IMR-90 (cell line): ENCODE results near the gene LMO2. TPM values are rescaled to one million over a fixed set of nuclear protein-coding genes. Genes with fewer than 3 reads are reported as not detected.

Experiments used
- ATAC-seq: fragments of 200-7000 bp; cut with Tn5 transposase; 2 replicates; pipeline ENCODE4 v1.9.1; 2020; ENCODE audit warnings: low read depth, mild to moderate bottlenecking, moderate library complexity
- BruUV-seq: library from RNA; stranded (reverse); fragments of 400-500 nt; replicated peaks from 2 replicates; lab custom pipeline; 2021; lab: Mats Ljungman, UMichigan
- CTCF ChIA-PET: fragments of 300-600 bp; formaldehyde crosslinking; extraction: SDS; loops from one replicate; lab custom pipeline; 2021; ENCODE audit warnings: antibody characterized with exemption; lab: Yijun Ruan, JAX
- POLR2A ChIA-PET: fragments of 300-600 bp; sonication (Branson Sonifier 250); formaldehyde crosslinking; loops from one replicate; lab custom pipeline; 2022; ENCODE audit warnings: antibody characterized with exemption; ENCODE audit not compliant: unreplicated experiment; lab: Charles Lee
- DNase-seq: peaks from one replicate; pipeline ENCODE4 v3.0.0; 2013
- H2AFZ ChIP-seq: replicated peaks from 2 replicates; pipeline ENCODE3; 2013; ENCODE audit warnings: low read length, mild to moderate bottlenecking; ENCODE audit not compliant: poor library complexity
- H2AK5ac ChIP-seq: 2 replicates; pipeline ENCODE4 v1.6.1; 2013; ENCODE audit warnings: low read depth, low read length, inconsistent platforms
- H2AK9ac ChIP-seq: replicated peaks from 2 replicates; pipeline ENCODE3; 2013; ENCODE audit warnings: mild to moderate bottlenecking, low read depth, low read length, moderate library complexity; ENCODE audit not compliant: poor library complexity
- H2BK120ac ChIP-seq: 2 replicates; pipeline ENCODE4 v1.6.1; 2013; ENCODE audit warnings: low read depth, low read length, inconsistent platforms
- H2BK15ac ChIP-seq: 3 replicates; pipeline ENCODE4 v1.6.1; 2013; ENCODE audit warnings: low read depth, low read length, inconsistent platforms
- H2BK20ac ChIP-seq: 2 replicates; pipeline ENCODE4 v1.6.1; 2013; ENCODE audit warnings: low read depth, mild to moderate bottlenecking, inconsistent platforms, low read length, moderate library complexity
- H2BK5ac ChIP-seq: 2 replicates; pipeline ENCODE4 v1.6.1; 2013; ENCODE audit warnings: mild to moderate bottlenecking, low read depth, low read length, inconsistent platforms; ENCODE audit not compliant: poor library complexity, severe bottlenecking
- H3K14ac ChIP-seq: replicated peaks from 2 replicates; pipeline ENCODE4 v1.6.1; 2013; ENCODE audit warnings: low read depth, low read length, inconsistent platforms
- H3K18ac ChIP-seq: 2 replicates; pipeline ENCODE4 v1.6.1; 2013; ENCODE audit warnings: low read depth, low read length, control low read depth
- H3K23ac ChIP-seq: 2 replicates; pipeline ENCODE4 v1.6.1; 2013; ENCODE audit warnings: low read depth, low read length, inconsistent platforms
- H3K27ac ChIP-seq: 2 replicates; pipeline ENCODE4 v1.5.1; 2013; ENCODE audit warnings: mild to moderate bottlenecking, control low read depth, low read length; ENCODE audit not compliant: insufficient read depth
- H3K27me3 ChIP-seq: 2 replicates; pipeline ENCODE4 v1.6.1; 2013; ENCODE audit warnings: low read length; ENCODE audit not compliant: control insufficient read depth, insufficient read depth
- H3K36me3 ChIP-seq: 2 replicates; pipeline ENCODE4 v1.6.1; 2013; ENCODE audit warnings: low read length, mixed read lengths; ENCODE audit not compliant: control insufficient read depth, insufficient read depth
- H3K4ac ChIP-seq: 2 replicates; pipeline ENCODE4 v1.6.1; 2013; ENCODE audit warnings: low read depth, low read length, inconsistent platforms
- H3K4me1 ChIP-seq: 2 replicates; pipeline ENCODE4 v1.6.1; 2013; ENCODE audit warnings: low read length, mixed read lengths; ENCODE audit not compliant: control insufficient read depth, insufficient read depth
- H3K4me2 ChIP-seq: 2 replicates; pipeline ENCODE4 v1.6.1; 2013; ENCODE audit warnings: low read depth, mild to moderate bottlenecking, control low read depth, low read length, moderate library complexity
- H3K4me3 ChIP-seq: 2 replicates; pipeline ENCODE4 v1.5.1; 2013; ENCODE audit warnings: low read depth, mild to moderate bottlenecking, control low read depth, low read length, moderate library complexity; ENCODE audit not compliant: insufficient read depth
- H3K56ac ChIP-seq: 2 replicates; pipeline ENCODE4 v1.6.1; 2013; ENCODE audit warnings: low read length, inconsistent platforms; ENCODE audit not compliant: insufficient read depth; ENCODE audit errors: extremely low read depth
- H3K79me1 ChIP-seq, 2 experiments: 2 replicates each; pipeline ENCODE4 v1.6.1; 2013; ENCODE audit warnings: low read length in 2 of 2, inconsistent platforms in 1 of 2, low read depth in 1 of 2
- H3K9ac ChIP-seq: 2 replicates; pipeline ENCODE4 v1.6.1; 2013; ENCODE audit warnings: low read depth, low read length, control low read depth
- H3K9me1 ChIP-seq: 2 replicates; pipeline ENCODE4 v1.6.1; 2013; ENCODE audit warnings: low read length, inconsistent platforms; ENCODE audit not compliant: insufficient read depth
- H3K9me3 ChIP-seq: 2 replicates; pipeline ENCODE4 v1.6.1; 2013; ENCODE audit warnings: low read length; ENCODE audit not compliant: control insufficient read depth, insufficient read depth
- H4K20me1 ChIP-seq: 2 replicates; pipeline ENCODE4 v1.6.1; 2013; ENCODE audit warnings: low read length, inconsistent platforms; ENCODE audit not compliant: insufficient read depth
- H4K5ac ChIP-seq: 2 replicates; pipeline ENCODE4 v1.6.1; 2013; ENCODE audit warnings: mild to moderate bottlenecking, low read depth, low read length, control low read depth
- H4K8ac ChIP-seq, 2 experiments: 2 replicates each; pipeline ENCODE4 v1.6.1; 2013; ENCODE audit warnings: low read depth in 2 of 2, low read length in 2 of 2, control low read depth in 1 of 2, inconsistent platforms in 1 of 2
- H4K91ac ChIP-seq: 2 replicates; pipeline ENCODE4 v1.6.1; 2013; ENCODE audit warnings: low read depth, low read length, inconsistent platforms; ENCODE audit not compliant: insufficient read depth
- BHLHE40 ChIP-seq: fragments of 150-350 bp; IDR thresholded peaks from 2 replicates; pipeline ENCODE4 v1.6.1; 2016; ENCODE audit warnings: mild to moderate bottlenecking, low read depth, low read length
- CEBPB ChIP-seq: IDR thresholded peaks from 2 replicates; pipeline ENCODE4 v1.6.1; 2012; ENCODE audit warnings: low read depth, low read length, improper control_type of control experiment
- CHD1 ChIP-seq: IDR thresholded peaks from 2 replicates; pipeline ENCODE4 v1.6.1; 2012; ENCODE audit warnings: low read depth, low read length, improper control_type of control experiment
- CTCF ChIP-seq: conservative IDR thresholded peaks from 2 replicates; pipeline ENCODE4 v1.5.1; 2012; ENCODE audit warnings: mild to moderate bottlenecking, low read depth, low read length, improper control_type of control experiment
- ELK1 ChIP-seq: fragments of 150-350 bp; IDR thresholded peaks from 2 replicates; pipeline ENCODE4 v1.6.1; 2016; ENCODE audit warnings: low read depth, mild to moderate bottlenecking, low read length, moderate library complexity, borderline replicate concordance
- FOS ChIP-seq: fragments of 150-350 bp; IDR thresholded peaks from 2 replicates; pipeline ENCODE4 v1.6.1; 2016; ENCODE audit warnings: low read depth, low read length
- MAFK ChIP-seq: IDR thresholded peaks from 2 replicates; pipeline ENCODE4 v1.6.1; 2012; ENCODE audit warnings: low read depth, low read length, improper control_type of control experiment
- MAZ ChIP-seq: IDR thresholded peaks from 2 replicates; pipeline ENCODE4 v1.6.1; 2012; ENCODE audit warnings: low read depth, mild to moderate bottlenecking, low read length, improper control_type of control experiment, moderate library complexity, borderline replicate concordance
- MXI1 ChIP-seq: IDR thresholded peaks from 2 replicates; pipeline ENCODE4 v1.6.1; 2012; ENCODE audit warnings: low read depth, mild to moderate bottlenecking, low read length, moderate library complexity, borderline replicate concordance
- NFE2L2 ChIP-seq: fragments of 150-350 bp; IDR thresholded peaks from 2 replicates; pipeline ENCODE4 v1.6.1; 2016; ENCODE audit warnings: low read depth, mild to moderate bottlenecking, low read length
- POLR2A ChIP-seq: IDR thresholded peaks from 2 replicates; pipeline ENCODE4 v1.6.1; 2012; ENCODE audit warnings: mild to moderate bottlenecking, low read depth, low read length
- RAD21 ChIP-seq: IDR thresholded peaks from 2 replicates; pipeline ENCODE4 v1.6.1; 2012; ENCODE audit warnings: low read length, improper control_type of control experiment
- RCOR1 ChIP-seq: IDR thresholded peaks from 2 replicates; pipeline ENCODE4 v1.6.1; 2012; ENCODE audit warnings: mild to moderate bottlenecking, low read length, improper control_type of control experiment; ENCODE audit not compliant: insufficient replicate concordance
- RFX5 ChIP-seq: IDR thresholded peaks from 2 replicates; pipeline ENCODE4 v1.8.0; 2012; ENCODE audit warnings: low read depth, mild to moderate bottlenecking, low read length, moderate library complexity
- SMC3 ChIP-seq: fragments of 150-350 bp; IDR thresholded peaks from 2 replicates; pipeline ENCODE4 v1.6.1; 2016; ENCODE audit warnings: low read depth, mild to moderate bottlenecking, antibody characterized with exemption, low read length, moderate library complexity
- USF2 ChIP-seq: fragments of 150-350 bp; IDR thresholded peaks from 2 replicates; pipeline ENCODE4 v1.6.1; 2017; ENCODE audit warnings: mild to moderate bottlenecking, antibody characterized with exemption, low read length, low read depth
- WGBS, 2 experiments: methylation state at CpG; one replicate each; pipeline versions ENCODE4 v1.1.5 to v1.1.7; 2013; ENCODE audit warnings: missing lambda C conversion rate in 2 of 2; ENCODE audit not compliant: insufficient read length in 1 of 2; ENCODE audit errors: extremely low coverage in 2 of 2; 5-methylcytosine and 5-hydroxymethylcytosine counted together
- dilution Hi-C: fragments of 300-500 bp; cut with HindIII; formaldehyde crosslinking; loops from one replicate; pipeline ENCODE4 v1.14.3; 2018; ENCODE audit warnings: low sequenced_read_pairs; ENCODE audit not compliant: unreplicated experiment
- in situ Hi-C: fragments of 300-500 bp; cut with MboI; formaldehyde crosslinking; loops from 3 replicates; pipeline ENCODE4 v1.14.3; 2019; ENCODE audit warnings: low sequenced_read_pairs, inconsistent platforms, mixed read lengths
- intact Hi-C: fragments of 100-400 bp; cut with micrococcal nuclease; formaldehyde crosslinking; loops from 2 replicates; pipeline ENCODE4 v1.10.0; 2022
- polyA plus RNA-seq, 3 experiments: library from polyadenylated mRNA; depleted of rRNA; stranded (reverse); fragments of >200 nt; gene quantifications; 2 replicates each; pipeline ENCODE4 v1.2.3, GENCODE V29; 2012; ENCODE audit warnings: low replicate concordance in 1 of 3
- total RNA-seq: library from RNA; depleted of rRNA; stranded (reverse); fragments of >200 nt; gene quantifications from 2 replicates; pipeline ENCODE4 v1.2.3, GENCODE V29; 2012

The LMO2 gene
- total and polyA plus RNA-seq, 2 of the 4 experiments (the other 2 are of a cell fraction) = not detected

GRCh38 chr11:33935005-33935404 is 43.1 kb upstream of the LMO2 start:
- Histone ChIP-seq H2AK5ac (no peak overlapping the region), H3K36me3 (no peaks in the 10 kb centered on the region), H3K18ac (no peak overlapping the region), H3K4me3 (no peak overlapping the region), H4K8ac (no peak overlapping the region), H4K91ac (no peak overlapping the region), H3K9me3 (peaks cover 3% of the 10 kb centered on the region), H3K27me3 (peaks cover 8% of the 10 kb centered on the region), H2AFZ (no peak overlapping the region), H3K27ac (no peak overlapping the region), H3K9me1 (no peaks in the 10 kb centered on the region), H2BK20ac (no peak overlapping the region), H2BK120ac (no peak overlapping the region), H2AK9ac (no peak overlapping the region), H4K5ac (no peak overlapping the region), H3K9ac (no peak overlapping the region), H3K4me2 (no peak overlapping the region), H3K4me1 (peaks cover 6% of the 10 kb centered on the region), H3K79me1 (no peaks in the 10 kb centered on the region), H2BK15ac (no peak overlapping the region), H3K56ac (no peak overlapping the region), H3K23ac (no peak overlapping the region), H4K20me1 (no peaks in the 10 kb centered on the region), H2BK5ac (no peak overlapping the region), H3K14ac (no peak overlapping the region), H3K4ac (no peak overlapping the region)
- no CpG with 5 or more reads among the region's 4 CpGs for WGBS, 2 experiments
- ChIA-PET CTCF (no interaction called here), POLR2A (interaction anchor here (0.5 to 0.6 kb wide), 2 partner anchors 32 to 111 kb away, joined by 4 read pairs; no protein-coding TSS in a partner anchor)
- TF ChIP-seq MAZ = no peak
- TF ChIP-seq MXI1 = no peak
- no peak for TF ChIP-seq BHLHE40
- TF ChIP-seq CHD1 = no peak
- no peak for TF ChIP-seq ELK1
- no peak for TF ChIP-seq CEBPB
- no peak for TF ChIP-seq CTCF
- no peak for TF ChIP-seq POLR2A
- TF ChIP-seq RAD21 = no peak
- no peak for TF ChIP-seq RCOR1
- TF ChIP-seq SMC3 = no peak
- TF ChIP-seq MAFK = no peak
- TF ChIP-seq FOS = no peak
- TF ChIP-seq RFX5 = no peak
- TF ChIP-seq NFE2L2 = no peak
- no peak for TF ChIP-seq USF2
- DNase-seq = no peak
- ATAC-seq = no peak
- BruUV-seq = no TSS peak
- dilution Hi-C loops (no loop called here), in situ Hi-C loops (no loop called here), intact Hi-C loops (no loop called here)
